NCI-H2227 (cell line): Measurements from ENCODE around the gene HID1.
"Not testable (repeated sequence)": the region's sequence is repeated elsewhere in the genome, so short reads cannot be mapped to it uniquely, and the experiment has no call there.

Experiments
- DNase-seq: peaks from one replicate; lab custom pipeline; 2025; ENCODE audit not compliant: unreplicated experiment; lab: John Stamatoyannopoulos, UW

HID1 gene

GRCh38 chr17:74969501-74969900 lies 3.1 kb downstream of the HID1 start:
- DNase-seq: not testable (repeated sequence)

- no peak for DNase-seq
Measured at GRCh38 chr17:74968361-74968780, 4.2 kb downstream of the HID1 start.

- no peak for DNase-seq
Measured at GRCh38 chr17:74964988-74965622, 7.5 kb downstream of the HID1 start.

GRCh38 chr17:74964246-74964761 lies 8.3 kb downstream of the HID1 start:
- DNase-seq: no peak

GRCh38 chr17:74963656-74964055 lies 8.9 kb downstream of the HID1 start:
- no peak for DNase-seq

- DNase-seq: no peak
Measured at GRCh38 chr17:74962622-74963394, 9.8 kb downstream of the HID1 start.

- peak; percentile 90 for DNase-seq
Measured at GRCh38 chr17:74961657-74962350, 10.8 kb downstream of the HID1 start.

GRCh38 chr17:74960570-74961342 lies 11.8 kb downstream of the HID1 start:
- no peak for DNase-seq

GRCh38 chr17:74959826-74960515 lies 12.6 kb downstream of the HID1 start:
- no peak for DNase-seq

- DNase-seq: peak; percentile 85
Measured at GRCh38 chr17:74957935-74958740, 14.4 kb downstream of the HID1 start.

- DNase-seq: no peak
Measured at GRCh38 chr17:74956093-74956492, 16.5 kb downstream of the HID1 start.

- no peak for DNase-seq
Measured at GRCh38 chr17:74954665-74955421, 17.7 kb downstream of the HID1 start.

- no peak for DNase-seq
Measured at GRCh38 chr17:74954115-74954514, 18.4 kb downstream of the HID1 start.

- DNase-seq: no peak
Measured at GRCh38 chr17:74953134-74953687, 19.3 kb downstream of the HID1 start.

- DNase-seq: no peak
Measured at GRCh38 chr17:74952431-74953133, 20.0 kb downstream of the HID1 start.

- no peak for DNase-seq
Measured at GRCh38 chr17:74951680-74952421, 20.7 kb downstream of the HID1 start.

- DNase-seq: no peak
Measured at GRCh38 chr17:74951065-74951464, 21.5 kb downstream of the HID1 start.
